Stimulated activated naive CD4-positive, alpha-beta T cell treated with Interleukin-2 at 50 U/mL for 16 hours (primary cell): ENCODE measurements around the gene IL25.
A peak's percentile ranks its signal among the peaks of the same experiment; 100 is the strongest.
"Not testable (repeated sequence)": the region's sequence is repeated elsewhere in the genome, so short reads cannot be mapped to it uniquely, and the experiment has no call there.

Experiments used
- DNase-seq: peaks from one replicate; lab custom pipeline; 2025; lab: John Stamatoyannopoulos, UW

Gene IL25

DNA sequence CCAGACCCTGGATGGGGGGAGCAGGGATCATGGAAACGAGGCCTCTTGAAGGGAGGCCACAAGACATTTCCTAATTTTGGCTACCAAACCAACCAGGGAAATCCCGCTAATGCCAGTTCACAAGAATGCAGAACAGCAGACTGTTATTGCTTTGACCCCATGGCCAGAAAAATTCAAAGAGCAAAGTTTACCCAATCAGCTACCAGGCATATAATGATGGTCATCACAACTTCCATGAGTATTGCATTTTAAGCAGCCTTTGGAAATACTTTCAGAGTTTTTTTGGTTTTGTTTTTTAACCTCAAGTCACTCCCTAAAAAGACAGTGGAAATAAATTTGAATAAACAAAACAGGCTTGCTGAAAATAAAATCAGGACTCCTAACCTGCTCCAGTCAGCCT is at the start of gene IL25:
Gene IL25, plus strand, starts transcription at position 301 of the 400 bp plus-strand sequence.
- no peak for DNase-seq

GRCh38 chr14:23323838-23324454 is 48.7 kb upstream of the IL25 start:
- no peak for DNase-seq

DNA sequence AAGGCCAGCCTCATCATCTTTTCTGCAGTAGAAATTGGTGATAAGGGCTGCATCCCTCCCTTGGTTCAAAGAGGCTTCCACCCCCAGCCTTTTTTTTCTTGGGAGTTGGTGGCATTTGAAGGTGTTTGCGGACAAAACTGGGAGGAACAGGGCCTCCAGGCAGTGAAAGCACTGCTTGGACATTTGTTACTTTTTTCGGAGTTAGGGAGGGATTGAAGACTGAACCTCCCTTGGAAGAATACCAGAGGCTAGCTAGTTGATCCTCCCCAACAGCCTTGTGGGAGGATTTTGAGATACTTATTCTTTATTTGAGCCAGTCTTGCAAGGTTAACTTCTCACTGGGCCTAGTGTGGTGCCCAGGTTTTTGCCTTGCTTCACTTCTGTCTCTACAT is 48.2 kb upstream of the IL25 start:
- DNase-seq = no peak

DNA sequence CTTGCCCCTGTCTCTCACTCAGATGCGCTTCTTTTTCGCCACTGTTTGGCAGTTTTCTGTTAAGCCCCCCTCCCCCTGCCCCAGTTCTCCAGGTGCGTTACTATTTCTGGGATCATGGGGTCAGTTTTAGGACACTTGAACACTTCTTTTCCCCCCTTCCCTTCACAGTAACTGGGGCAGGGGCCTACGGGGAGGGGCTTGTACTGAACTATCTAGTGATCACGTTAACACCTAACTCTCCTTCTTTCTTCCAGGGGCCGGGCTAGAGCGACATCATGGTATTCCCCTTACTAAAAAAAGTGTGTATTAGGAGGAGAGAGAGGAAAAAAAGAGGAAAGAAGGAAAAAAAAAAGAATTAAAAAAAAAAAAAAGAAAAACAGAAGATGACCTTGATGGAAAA is 47.6 kb upstream of the IL25 start:
- DNase-seq = no peak

GRCh38 chr14:23325746-23326145 is 46.9 kb upstream of the IL25 start:
- DNase-seq = not testable (repeated sequence)

DNA sequence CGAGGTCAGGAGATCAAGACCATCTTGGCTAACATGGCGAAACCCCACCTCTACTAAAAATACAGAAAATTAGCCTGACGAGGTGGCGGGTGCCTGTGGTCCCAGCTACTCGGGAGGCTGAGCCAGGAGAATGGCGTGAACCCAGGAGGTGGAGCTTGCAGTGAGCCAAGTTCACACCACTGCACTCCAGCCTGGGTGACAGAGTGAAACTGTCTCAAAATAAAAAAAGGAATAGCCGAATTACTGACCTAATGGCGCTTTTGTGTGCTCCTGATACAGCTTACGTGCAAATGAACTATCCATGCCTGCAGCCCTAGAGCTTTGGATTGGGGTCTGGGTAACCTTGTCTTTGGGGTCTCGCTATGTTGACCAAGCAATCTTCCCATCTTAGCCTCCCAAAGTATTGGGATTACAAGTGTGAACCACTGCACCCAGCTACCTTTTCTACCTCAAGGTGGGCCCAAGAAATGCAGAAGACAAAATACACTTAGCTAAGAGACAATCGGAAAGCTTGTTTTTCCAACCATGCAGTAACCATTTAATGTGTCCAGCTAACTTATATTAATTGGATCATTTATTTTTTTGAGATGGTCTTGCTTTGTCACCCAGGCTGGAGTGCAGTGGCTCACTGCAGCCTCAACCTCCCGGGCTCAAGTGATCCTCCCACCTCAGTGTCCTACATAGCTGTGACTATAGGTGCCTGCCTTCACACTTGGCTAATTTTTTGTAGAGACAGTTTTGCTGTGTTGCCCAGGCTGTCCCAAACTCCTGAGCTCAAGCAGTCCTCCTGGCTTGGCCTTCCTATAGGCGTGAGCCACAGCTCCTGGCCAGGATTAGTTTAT is 45.9 kb upstream of the IL25 start:
- no peak for DNase-seq

GRCh38 chr14:23327947-23328744 is 44.5 kb upstream of the IL25 start:
- DNase-seq = peak; percentile 62

- no peak for DNase-seq
Observed at GRCh38 chr14:23335623-23336022, 37.0 kb upstream of the IL25 start.

- DNase-seq = no peak
Observed at GRCh38 chr14:23339506-23340268, 32.9 kb upstream of the IL25 start.

DNA sequence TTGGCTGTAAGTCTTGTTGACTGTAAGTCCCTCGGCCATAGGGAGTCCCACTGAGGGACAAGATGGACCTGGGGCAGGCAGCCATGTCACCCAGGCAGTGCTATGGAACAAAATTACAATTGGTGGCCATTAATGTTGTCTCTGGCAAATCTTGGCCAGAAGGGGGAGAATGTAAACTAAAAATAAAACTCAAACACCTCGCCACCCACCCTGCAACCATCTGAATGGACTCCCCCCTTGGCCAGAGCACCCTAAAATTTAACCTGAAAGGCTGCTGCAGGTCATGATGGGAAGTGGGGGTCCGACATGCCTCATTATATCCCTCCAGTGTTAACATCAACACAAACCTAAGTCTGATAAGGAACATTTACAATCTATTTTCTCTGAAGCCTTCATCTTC is 28.1 kb upstream of the IL25 start:
- no peak for DNase-seq

DNA sequence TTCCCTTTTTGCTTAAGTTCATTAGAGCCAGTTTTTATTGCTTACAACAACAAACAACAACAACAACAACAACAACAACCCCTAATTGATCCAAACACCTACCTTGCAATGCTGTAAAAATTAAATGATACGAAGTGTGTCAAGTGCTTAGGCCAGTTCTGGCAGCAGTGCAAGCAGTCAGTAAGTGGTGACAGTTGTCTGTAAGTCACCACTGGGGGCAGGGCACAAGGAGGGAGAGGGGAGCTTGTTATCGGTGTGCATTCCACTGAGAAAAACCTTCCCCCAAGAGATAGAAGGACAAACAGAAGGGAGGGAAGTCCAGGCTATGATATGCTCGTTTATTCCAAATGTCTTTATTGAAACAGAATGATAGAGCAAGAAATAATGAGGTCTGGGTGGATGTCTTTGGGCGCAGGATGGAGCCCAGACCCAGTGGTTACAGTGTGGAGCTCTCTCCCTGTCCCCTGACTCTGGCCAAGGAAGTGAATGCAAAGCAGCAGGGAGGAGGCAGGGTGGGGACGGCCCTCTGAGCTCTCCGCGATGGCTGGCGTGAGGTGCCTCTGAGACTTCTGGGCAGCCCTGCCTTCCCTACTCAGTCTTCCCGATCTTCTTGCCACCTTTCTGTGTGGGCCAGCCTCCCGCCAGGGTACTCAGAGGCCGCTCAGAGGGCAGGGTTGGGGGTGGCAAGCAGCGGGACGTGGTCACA is 26.5 kb upstream of the IL25 start:
- no peak for DNase-seq

DNA sequence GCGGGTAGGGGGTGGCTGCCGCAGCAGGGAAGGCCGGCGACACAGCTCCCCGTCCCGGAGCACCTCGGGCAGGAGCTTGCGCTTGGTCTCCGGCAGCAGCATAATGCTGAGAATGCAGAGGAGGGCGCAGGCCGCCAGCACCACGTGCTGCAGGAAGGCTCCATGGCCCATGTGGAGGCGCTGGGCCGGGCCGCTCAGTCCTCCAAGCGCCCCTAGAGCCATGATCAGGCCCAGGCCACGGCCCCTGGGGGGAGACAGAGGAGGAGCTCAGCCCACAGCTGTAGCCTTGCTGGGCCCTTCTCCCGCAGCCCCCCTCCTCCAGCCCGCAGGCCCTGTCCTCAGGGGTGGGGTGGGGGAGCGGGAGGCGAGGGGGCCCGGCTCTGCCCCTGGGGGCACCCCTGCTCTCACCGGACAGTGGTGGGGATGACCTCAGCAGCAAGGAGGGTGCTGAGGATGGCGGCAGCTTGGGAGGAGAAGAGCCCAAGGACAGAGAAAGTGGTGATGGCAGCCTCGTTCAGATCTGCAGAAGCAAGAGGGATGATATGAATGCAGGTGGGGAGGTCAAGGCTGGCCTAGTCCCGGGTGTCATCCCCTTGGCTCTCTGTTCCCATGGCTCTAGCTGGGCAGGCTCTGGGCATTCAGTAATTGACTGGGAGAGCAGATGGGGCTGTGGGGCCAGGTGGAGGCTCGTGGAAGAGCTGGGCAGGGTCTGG is 25.8 kb upstream of the IL25 start:
- no peak for DNase-seq

- no peak for DNase-seq
Observed at GRCh38 chr14:23347406-23348296, 25.0 kb upstream of the IL25 start.

DNA sequence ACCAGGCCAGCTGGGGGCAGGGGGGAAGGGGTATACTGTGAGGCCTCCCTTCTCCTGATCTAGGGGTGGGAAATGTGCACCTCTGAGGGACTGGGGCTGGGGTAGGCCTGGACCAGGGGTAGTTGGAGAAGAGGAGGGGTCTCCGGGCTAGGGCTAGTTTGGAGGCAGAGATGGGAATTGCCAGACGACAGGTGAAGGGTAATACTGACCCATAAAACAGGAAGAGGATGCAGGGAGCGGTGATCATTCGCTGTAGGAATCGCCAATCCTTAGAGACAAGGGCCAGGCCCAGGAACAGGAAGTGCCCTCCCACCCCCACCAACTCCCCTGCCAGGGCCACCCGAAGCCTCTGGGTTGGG is 24.3 kb upstream of the IL25 start:
- no peak for DNase-seq

DNA sequence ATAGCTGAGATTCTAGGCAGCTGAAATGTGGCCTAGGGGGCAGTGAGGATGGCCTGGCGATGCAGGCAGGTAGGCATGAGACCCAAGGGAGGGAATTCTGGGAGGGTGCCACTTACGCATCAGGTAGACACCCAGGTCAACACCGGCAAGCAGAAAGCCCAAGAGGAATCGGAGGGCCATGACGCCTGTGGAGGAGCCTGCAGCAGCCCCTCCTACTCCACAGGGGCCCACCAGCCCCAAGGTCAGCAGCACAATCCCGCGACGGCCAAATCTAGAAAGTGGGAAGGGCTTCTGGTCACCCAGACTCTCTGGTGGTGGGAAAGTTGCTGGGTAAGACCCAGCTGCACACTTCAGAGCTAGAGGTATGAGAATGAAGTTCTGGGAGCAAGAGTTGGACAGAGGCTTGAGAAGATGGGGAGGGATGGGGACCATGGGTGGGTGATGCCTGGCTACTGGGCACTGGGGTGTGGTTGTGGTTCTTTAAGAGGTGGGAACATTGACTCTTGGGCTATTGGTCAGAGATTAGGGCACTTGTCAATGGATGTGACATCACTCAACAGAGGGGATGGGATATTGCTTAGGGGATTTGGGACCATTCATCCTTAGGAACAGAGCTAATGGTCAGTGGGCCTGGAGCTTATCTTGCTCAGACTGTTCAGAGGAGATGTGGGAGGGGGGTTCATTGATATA is 23.3 kb upstream of the IL25 start:
- DNase-seq = no peak

GRCh38 chr14:23351681-23352505 is 20.7 kb upstream of the IL25 start:
- DNase-seq = no peak

GRCh38 chr14:23352506-23353432 is 19.8 kb upstream of the IL25 start, which contains the start of gene SLC22A17:
TSS of gene SLC22A17 (minus strand) at chr14:23352887.
- DNase-seq = peak; percentile 36
